SU-DHL-6 (cell line): ENCODE results near the gene UCHL3.

Experiments used
- CTCF ChIP-seq: fragments of 200-600 bp; sonication (generic); IDR thresholded peaks from one replicate; pipeline ENCODE4 v1.5.1; 2017; ENCODE audit warnings: antibody characterized with exemption, mild to moderate bottlenecking, low read length, moderate library complexity; ENCODE audit not compliant: insufficient read depth, poor library complexity, severe bottlenecking
- EZH2phosphoT487 ChIP-seq: fragments of 200-600 bp; sonication (generic), shearing (Covaris generic); conservative IDR thresholded peaks from 2 replicates; pipeline ENCODE4 v1.6.1; 2018; ENCODE audit warnings: mild to moderate bottlenecking, antibody characterized with exemption, low read length, moderate library complexity, mixed read lengths

- TF ChIP-seq CTCF: no peak
- no peak for TF ChIP-seq EZH2phosphoT487
Measured at GRCh38 chr13:75621147-75621546, 71.6 kb downstream of the UCHL3 start.
